ENCODE measurements around the gene ALDH18A1. TPM values are rescaled to one million over a fixed set of nuclear protein-coding genes. Genes with fewer than 3 reads are reported as not detected.

The ALDH18A1 gene
- total RNA-seq (2022) (50.1 and 55.8 TPM in 2 replicates), Bru-seq, nascent RNA (percentile 65 among the genes with signal in this experiment), BruChase-seq, experiment 1, labeled RNA remaining after a 6-hour chase (percentile 69 among the genes with signal in this experiment), BruChase-seq, experiment 2, labeled RNA remaining after a 2-hour chase (percentile 59 among the genes with signal in this experiment)
- long read RNA-seq, transcript ALDH18A1-202 (18 exons, 3,359 nt), result major isoform, 46 of 72 reads
- long read RNA-seq, partial matches to known transcripts, result 12 of 72 reads
- long read RNA-seq, other reads (novel, unspliced or antisense), result 10 of 72 reads

DNA sequence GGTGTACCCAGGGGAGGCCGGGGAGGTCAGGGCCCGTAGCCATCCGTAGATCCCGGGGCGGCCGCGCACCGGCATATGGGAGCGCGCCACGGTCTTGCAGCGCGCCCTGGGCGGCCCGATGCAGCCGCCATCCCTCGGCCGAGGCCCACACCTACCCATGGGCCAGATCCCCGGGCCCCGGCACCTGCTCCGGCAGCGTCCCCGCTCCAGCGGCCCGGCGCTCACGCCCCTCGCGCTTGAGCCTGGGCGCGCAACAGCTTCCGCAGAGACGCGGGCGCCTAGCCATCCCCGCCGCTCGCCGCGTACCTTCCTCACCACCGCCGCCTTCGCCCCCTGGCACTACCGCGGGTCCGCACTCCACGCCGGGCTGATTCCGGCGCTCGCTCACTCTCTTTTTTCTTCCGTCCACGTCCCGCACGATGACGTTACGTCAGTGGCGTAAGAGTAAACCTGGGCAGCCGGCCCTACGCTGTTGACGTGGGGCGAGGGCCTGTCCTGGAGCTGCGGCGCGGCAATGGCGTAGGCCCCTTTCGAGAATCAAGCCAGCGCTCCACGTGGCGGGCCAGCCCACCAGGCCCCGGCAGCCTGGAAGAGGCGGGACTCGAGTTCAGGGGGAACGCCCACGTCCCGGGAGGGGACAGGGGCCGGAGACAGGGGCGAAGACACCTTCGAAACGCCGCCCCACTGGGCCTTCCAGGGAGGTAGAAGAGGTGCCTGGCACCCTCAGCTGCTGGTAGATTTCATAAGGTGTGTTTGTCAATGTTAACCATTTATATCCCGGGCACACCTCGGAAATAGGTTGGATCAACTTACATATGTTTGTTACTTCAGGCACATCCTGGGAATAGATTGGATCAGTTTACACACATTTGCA, at the start of gene ALDH18A1:
ALDH18A1 (minus strand) TSS at position 421 of the 874 bp plus-strand sequence. CDS start 3,334 bp downstream, outside the sequence.
- intact Hi-C loops (cut with micrococcal nuclease; ENCODE audit: unreplicated experiment), result no loop called here
- Mint-ChIP-seq H3K9me3 (ENCODE audit: low read depth, unreplicated experiment) (no peaks in the 10 kb centered on the region), H3K4me3 (ENCODE audit: low read depth, unreplicated experiment) (peak within 1 kb of the TSS; percentile 100), H3K27me3 (ENCODE audit: unreplicated experiment) (no peaks in the 10 kb centered on the region), H3K4me1 (ENCODE audit: low read depth, unreplicated experiment) (no peaks in the 10 kb centered on the region), H3K36me3 (ENCODE audit: insufficient read depth, unreplicated experiment) (peaks cover 33% of the 10 kb centered on the region), H3K27ac (ENCODE audit: unreplicated experiment) (peak within 1 kb of the TSS; percentile 96)
- CTCF ChIA-PET, result interaction anchor here (0.5 to 0.6 kb wide), 2 partner anchors 37 to 447 kb away, joined by 3 read pairs; partner anchors contain the start of gene TCTN3
- peak; percentile 86 for DNase-seq
- BruUV-seq (replicated peaks), result no TSS peak
- TF ChIP-seq, protein P1, sequence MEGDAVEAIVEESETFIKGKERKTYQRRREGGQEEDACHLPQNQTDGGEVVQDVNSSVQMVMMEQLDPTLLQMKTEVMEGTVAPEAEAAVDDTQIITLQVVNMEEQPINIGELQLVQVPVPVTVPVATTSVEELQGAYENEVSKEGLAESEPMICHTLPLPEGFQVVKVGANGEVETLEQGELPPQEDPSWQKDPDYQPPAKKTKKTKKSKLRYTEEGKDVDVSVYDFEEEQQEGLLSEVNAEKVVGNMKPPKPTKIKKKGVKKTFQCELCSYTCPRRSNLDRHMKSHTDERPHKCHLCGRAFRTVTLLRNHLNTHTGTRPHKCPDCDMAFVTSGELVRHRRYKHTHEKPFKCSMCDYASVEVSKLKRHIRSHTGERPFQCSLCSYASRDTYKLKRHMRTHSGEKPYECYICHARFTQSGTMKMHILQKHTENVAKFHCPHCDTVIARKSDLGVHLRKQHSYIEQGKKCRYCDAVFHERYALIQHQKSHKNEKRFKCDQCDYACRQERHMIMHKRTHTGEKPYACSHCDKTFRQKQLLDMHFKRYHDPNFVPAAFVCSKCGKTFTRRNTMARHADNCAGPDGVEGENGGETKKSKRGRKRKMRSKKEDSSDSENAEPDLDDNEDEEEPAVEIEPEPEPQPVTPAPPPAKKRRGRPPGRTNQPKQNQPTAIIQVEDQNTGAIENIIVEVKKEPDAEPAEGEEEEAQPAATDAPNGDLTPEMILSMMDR (IDR thresholded peaks at IDR 0.05; ENCODE audit: unreplicated experiment), result no peak

- Mint-ChIP-seq H3K4me3 (ENCODE audit: low read depth, unreplicated experiment) (no peak overlapping the region), H3K27me3 (ENCODE audit: unreplicated experiment) (no peaks in the 10 kb centered on the region), H3K27ac (ENCODE audit: unreplicated experiment) (no peak overlapping the region), H3K36me3 (ENCODE audit: insufficient read depth, unreplicated experiment) (peaks cover 9% of the 10 kb centered on the region), H3K9me3 (ENCODE audit: low read depth, unreplicated experiment) (no peaks in the 10 kb centered on the region), H3K4me1 (ENCODE audit: low read depth, unreplicated experiment) (no peaks in the 10 kb centered on the region)
- intact Hi-C loops (cut with micrococcal nuclease; ENCODE audit: unreplicated experiment), result no loop called here
- no TSS peak for BruUV-seq (replicated peaks)
- DNase-seq, result no peak
- TF ChIP-seq, protein P1 (IDR thresholded peaks at IDR 0.05; ENCODE audit: unreplicated experiment), result no peak
- CTCF ChIA-PET, result no interaction called here
Measured at GRCh38 chr10:95698415-95698814, 41.9 kb upstream of the ALDH18A1 start.

DNA sequence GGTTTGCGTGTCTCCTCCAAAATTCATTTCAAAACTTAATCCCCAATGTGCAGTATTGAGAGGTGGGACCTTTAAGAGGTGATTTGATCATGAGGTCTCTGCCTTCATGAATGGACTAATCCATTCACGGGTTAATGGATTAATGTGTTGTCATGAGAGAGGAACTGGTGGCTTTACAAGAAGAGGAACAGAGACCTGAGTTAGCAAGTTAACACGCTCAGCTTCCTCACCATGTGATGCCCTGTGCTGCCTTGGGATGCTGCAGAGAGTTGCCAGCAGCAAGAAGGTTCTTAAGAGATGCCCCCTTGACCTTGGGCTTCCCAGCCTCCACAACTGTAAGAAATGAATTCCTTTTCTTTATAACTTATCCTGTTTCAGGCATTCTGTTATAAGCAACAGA, 40.9 kb upstream of the ALDH18A1 start:
- CTCF ChIA-PET, result no interaction called here
- no peak overlapping the region for H3K27ac Mint-ChIP-seq (ENCODE audit: unreplicated experiment)
- H3K4me1 Mint-ChIP-seq (ENCODE audit: low read depth, unreplicated experiment), result peaks cover 5% of the 10 kb centered on the region
- no peaks in the 10 kb centered on the region for H3K27me3 Mint-ChIP-seq (ENCODE audit: unreplicated experiment)
- no TSS peak for BruUV-seq (replicated peaks)
- TF ChIP-seq, protein P1 (IDR thresholded peaks at IDR 0.05; ENCODE audit: unreplicated experiment), result no peak
- peaks cover 19% of the 10 kb centered on the region for H3K36me3 Mint-ChIP-seq (ENCODE audit: insufficient read depth, unreplicated experiment)
- intact Hi-C loops (cut with micrococcal nuclease; ENCODE audit: unreplicated experiment), result no loop called here
- no peaks in the 10 kb centered on the region for H3K9me3 Mint-ChIP-seq (ENCODE audit: low read depth, unreplicated experiment)
- no peak overlapping the region for H3K4me3 Mint-ChIP-seq (ENCODE audit: low read depth, unreplicated experiment)
- DNase-seq, result no peak

DNA sequence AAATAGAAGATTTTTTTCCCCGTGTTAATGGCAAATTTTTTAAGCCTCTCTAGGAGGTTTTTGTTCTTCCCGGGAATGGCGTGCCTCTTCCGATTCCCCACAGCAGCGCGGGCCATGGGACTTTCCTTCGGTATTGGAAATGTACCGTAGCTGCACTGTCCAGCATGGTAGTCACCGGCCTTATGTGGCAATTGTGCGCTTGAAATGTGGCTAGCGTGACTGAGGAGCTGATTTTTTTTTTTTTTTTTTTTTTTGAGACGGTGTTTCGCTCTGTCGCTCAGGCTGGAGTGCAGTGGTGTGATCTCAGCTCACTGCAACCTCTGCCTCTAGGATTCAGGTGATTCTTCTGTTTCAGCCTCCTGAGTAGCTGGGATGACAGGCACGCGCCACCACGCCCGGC, 38.2 kb upstream of the ALDH18A1 start:
- intact Hi-C loops (cut with micrococcal nuclease; ENCODE audit: unreplicated experiment), result loop anchor here (1.0 kb wide), 1 partner anchor 148 kb away; no protein-coding TSS in a partner anchor

More for the DNA sequence above, 38.2 kb upstream of the ALDH18A1 start:
- H3K27ac Mint-ChIP-seq (ENCODE audit: unreplicated experiment), result no peak overlapping the region
- peaks cover 10% of the 10 kb centered on the region for H3K4me1 Mint-ChIP-seq (ENCODE audit: low read depth, unreplicated experiment)
- peaks cover 31% of the 10 kb centered on the region for H3K36me3 Mint-ChIP-seq (ENCODE audit: insufficient read depth, unreplicated experiment)
- no peaks in the 10 kb centered on the region for H3K27me3 Mint-ChIP-seq (ENCODE audit: unreplicated experiment)
- H3K9me3 Mint-ChIP-seq (ENCODE audit: low read depth, unreplicated experiment), result no peaks in the 10 kb centered on the region
- no peak overlapping the region for H3K4me3 Mint-ChIP-seq (ENCODE audit: low read depth, unreplicated experiment)
- CTCF ChIA-PET, result interaction anchor here (0.6 to 3.1 kb wide), 7 partner anchors 30 to 213 kb away, joined by 3 to 68 read pairs (median 7); partner anchors contain the start of gene CC2D2B
- TF ChIP-seq, protein P1 (IDR thresholded peaks at IDR 0.05; ENCODE audit: unreplicated experiment), result no peak
- no TSS peak for BruUV-seq (replicated peaks)
- no peak for DNase-seq
